Measurements from ENCODE around the gene TAF11L12. TPM values are rescaled to one million over a fixed set of nuclear protein-coding genes. Genes with fewer than 3 reads are reported as not detected.

The TAF11L12 gene
- not detected in 2 replicates for total RNA-seq

GRCh38 chr5:17610092-17610491 is at the start of gene TAF11L12:
TSS of gene TAF11L12 (plus strand) at chr5:17610392.

DNA sequence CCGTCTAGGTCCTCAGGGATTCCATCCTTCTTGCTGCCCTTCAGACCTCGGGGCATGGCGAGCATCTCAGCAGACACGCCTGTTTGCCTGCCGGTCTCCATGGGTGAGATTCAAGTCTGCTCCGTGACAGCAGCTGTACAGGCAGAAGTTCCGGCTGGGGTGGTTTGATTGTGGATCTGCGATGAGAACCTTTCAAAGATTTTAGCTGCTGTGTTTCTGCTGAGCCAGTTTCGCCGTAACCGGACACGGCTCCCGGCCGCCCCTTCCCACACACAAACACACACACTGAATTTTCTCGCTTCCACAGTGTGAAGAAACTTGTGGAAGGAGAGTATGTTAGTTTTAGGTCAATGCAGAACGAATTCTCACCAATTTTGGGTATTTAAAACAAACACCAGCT is 24.5 kb upstream of the TAF11L12 start, which contains the start of gene TAF11L7:
Gene TAF11L7, minus strand, starts transcription at position 101 of the 400 bp plus-strand sequence.

DNA sequence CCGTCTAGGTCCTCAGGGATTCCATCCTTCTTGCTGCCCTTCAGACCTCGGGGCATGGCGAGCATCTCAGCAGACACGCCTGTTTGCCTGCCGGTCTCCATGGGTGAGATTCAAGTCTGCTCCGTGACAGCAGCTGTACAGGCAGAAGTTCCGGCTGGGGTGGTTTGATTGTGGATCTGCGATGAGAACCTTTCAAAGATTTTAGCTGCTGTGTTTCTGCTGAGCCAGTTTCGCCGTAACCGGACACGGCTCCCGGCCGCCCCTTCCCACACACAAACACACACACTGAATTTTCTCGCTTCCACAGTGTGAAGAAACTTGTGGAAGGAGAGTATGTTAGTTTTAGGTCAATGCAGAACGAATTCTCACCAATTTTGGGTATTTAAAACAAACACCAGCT is 19.3 kb upstream of the TAF11L12 start, which contains the start of gene TAF11L8:
Gene TAF11L8, minus strand, starts transcription at position 101 of the 400 bp plus-strand sequence.

GRCh38 chr5:17594255-17594654 is 15.9 kb upstream of the TAF11L12 start, which contains the start of gene TAF11L9:
TSS of gene TAF11L9 (minus strand) at chr5:17594394.

GRCh38 chr5:17597728-17598127 is 12.5 kb upstream of the TAF11L12 start, which contains the start of gene TAF11L10:
TSS of gene TAF11L10 (minus strand) at chr5:17597828.

DNA sequence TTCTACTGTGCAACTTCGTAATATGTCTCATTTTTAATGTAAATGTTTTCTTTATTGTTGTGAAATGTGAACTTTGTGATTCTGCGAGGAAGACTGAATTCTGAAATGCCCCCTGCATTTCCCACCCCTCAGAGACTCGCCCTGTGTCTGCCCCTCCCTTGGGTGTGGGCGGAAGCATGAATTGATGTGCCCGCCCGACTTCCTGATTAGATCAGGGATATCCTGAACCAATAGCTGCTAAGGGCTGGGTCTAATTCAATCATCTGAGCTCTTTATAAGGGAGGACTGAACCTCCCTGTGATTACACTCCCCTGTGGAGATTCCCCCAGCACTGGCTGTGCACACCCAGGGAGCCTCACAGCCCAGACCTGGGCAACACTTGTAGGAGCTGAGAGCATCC is 6.3 kb upstream of the TAF11L12 start, which contains the start of gene TAF11L11:
Gene TAF11L11, plus strand, starts transcription at position 304 of the 400 bp plus-strand sequence.

DNA sequence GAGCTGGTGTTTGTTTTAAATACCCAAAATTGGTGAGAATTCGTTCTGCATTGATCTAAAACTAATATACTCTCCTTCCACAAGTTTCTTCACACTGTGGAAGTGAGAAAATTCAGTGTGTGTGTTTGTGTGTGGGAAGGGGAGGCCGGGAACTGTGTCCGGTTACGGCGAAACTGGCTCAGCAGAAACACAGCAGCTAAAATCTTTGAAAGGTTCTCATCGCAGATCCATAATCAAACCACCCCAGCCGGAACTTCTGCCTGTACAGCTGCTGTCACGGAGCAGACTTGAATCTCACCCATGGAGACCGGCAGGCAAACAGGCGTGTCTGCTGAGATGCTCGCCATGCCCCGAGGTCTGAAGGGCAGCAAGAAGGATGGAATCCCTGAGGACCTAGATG is 21.6 kb downstream of the TAF11L12 start, which contains the start of gene TAF11L13:
Gene TAF11L13, plus strand, starts transcription at position 301 of the 400 bp plus-strand sequence.

DNA sequence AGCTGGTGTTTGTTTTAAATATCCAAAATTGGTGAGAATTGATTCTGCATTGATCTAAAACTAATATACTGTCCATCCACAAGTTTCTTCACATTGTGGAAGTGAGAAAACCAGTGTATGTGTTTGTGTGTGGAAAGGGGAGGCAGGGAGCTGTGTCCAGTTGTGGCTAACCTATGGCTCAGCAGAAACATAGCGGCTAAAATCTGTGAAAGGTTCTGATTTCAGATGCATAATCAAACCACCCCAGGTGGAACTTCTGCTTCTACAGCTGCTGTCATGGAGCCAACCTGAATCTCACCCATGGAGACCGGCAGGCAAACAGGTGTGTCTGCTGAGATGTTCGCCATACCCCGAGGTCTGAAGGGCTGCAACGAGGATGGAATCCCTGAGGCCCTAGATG is 24.0 kb downstream of the TAF11L12 start, which contains the start of gene TAF11L14:
Gene TAF11L14, plus strand, starts transcription at position 301 of the 400 bp plus-strand sequence.

Small RNA genes within 50 kb of the gene (small RNA-seq; reads per million reads assigned to genes)
- not detected for gene AC233724.1
- not detected for gene AC233724.2
- not detected for gene AC233724.3
- gene AC233724.4: not detected
- not detected for gene AC233724.6
- gene AC233724.7: not detected

Other genes with a start within 250 kb of the TAF11L12 start
- not detected in 2 replicates for gene TAF11L2, start 112.2 kb upstream of the TAF11L12 start, total RNA-seq
- gene TAF11L3, start 92.0 kb upstream of the TAF11L12 start, total RNA-seq: not detected in 2 replicates
- gene TAF11L4, start 88.6 kb upstream of the TAF11L12 start, total RNA-seq: not detected in 2 replicates
- not detected in 2 replicates for gene TAF11L5, start 85.2 kb upstream of the TAF11L12 start, total RNA-seq
- gene TAF11L6, start 81.7 kb upstream of the TAF11L12 start, total RNA-seq: not detected in 2 replicates
- gene TAF11L7, start 24.6 kb upstream of the TAF11L12 start, total RNA-seq: not detected in 2 replicates
- gene TAF11L8, start 19.4 kb upstream of the TAF11L12 start, total RNA-seq: not detected in 2 replicates
- not detected in 2 replicates for gene TAF11L9, start 16.0 kb upstream of the TAF11L12 start, total RNA-seq
- gene TAF11L10, start 12.6 kb upstream of the TAF11L12 start, total RNA-seq: not detected in 2 replicates
- not detected in 2 replicates for gene TAF11L11, start 6.2 kb upstream of the TAF11L12 start, total RNA-seq
- gene TAF11L13, start 21.7 kb downstream of the TAF11L12 start, total RNA-seq: not detected in 2 replicates
- not detected in 2 replicates for gene TAF11L14, start 24.1 kb downstream of the TAF11L12 start, total RNA-seq

All from thoracic aorta endothelial cell (primary cell).